Adrenal gland (tissue), 5 donors: Measurements from ENCODE around the gene TMEM213.

Source experiments
- POLR2A ChIP-seq, 2 donors: fragments of 450-650 bp; IDR thresholded peaks; one replicate each; pipeline ENCODE4 v1.6.1; 2017; ENCODE audit warnings: antibody characterized with exemption in 2 of 2, mild to moderate bottlenecking in 2 of 2, moderate library complexity in 1 of 2
- TF ChIP-seq, protein P1 (sequence below), 6 experiments: fragments of 450-650 bp in 4 of 6; fragments of 200-600 bp in 2 of 6; sonication (generic) in 1 of 6; IDR thresholded peaks; 1 replicate in 5 of 6; 2 replicates in 1 of 6; pipeline versions ENCODE4 v1.5.1 to v1.8.0; 2016 to 2021; ENCODE audit warnings: antibody characterized with exemption in 6 of 6, mild to moderate bottlenecking in 2 of 6, moderate library complexity in 1 of 6
- donor health status: DM: no; HTN: no; CAD: no.

DNA sequence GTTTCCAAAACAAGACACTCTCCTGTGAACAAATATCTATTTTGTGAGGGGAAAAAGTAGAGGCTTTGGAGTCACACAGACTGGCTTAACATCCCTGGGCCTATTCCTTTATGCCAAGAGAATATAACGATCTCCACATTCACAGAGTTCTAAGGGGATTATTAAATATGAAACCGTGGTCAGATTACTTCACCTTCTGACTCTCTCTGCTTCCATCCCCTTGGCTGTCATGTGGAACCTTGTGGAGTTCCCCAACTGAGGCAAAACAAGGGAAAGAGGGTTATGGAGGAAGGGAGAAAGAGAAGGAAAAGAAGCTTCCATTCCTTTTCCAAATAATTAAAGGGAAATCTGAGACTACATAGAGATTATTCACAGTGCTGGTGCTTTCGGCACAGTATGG, 55.7 kb downstream of the TMEM213 start:
- TF ChIP-seq, protein P1, sequence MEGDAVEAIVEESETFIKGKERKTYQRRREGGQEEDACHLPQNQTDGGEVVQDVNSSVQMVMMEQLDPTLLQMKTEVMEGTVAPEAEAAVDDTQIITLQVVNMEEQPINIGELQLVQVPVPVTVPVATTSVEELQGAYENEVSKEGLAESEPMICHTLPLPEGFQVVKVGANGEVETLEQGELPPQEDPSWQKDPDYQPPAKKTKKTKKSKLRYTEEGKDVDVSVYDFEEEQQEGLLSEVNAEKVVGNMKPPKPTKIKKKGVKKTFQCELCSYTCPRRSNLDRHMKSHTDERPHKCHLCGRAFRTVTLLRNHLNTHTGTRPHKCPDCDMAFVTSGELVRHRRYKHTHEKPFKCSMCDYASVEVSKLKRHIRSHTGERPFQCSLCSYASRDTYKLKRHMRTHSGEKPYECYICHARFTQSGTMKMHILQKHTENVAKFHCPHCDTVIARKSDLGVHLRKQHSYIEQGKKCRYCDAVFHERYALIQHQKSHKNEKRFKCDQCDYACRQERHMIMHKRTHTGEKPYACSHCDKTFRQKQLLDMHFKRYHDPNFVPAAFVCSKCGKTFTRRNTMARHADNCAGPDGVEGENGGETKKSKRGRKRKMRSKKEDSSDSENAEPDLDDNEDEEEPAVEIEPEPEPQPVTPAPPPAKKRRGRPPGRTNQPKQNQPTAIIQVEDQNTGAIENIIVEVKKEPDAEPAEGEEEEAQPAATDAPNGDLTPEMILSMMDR (IDR thresholded peaks at IDR 0.05): no peak
- TF ChIP-seq POLR2A (IDR thresholded peaks at IDR 0.05): no peak
